Central memory CD8-positive, alpha-beta T cell (primary cell): Measurements from ENCODE around the gene MORN5.
A peak's percentile ranks its signal among the peaks of the same experiment; 100 is the strongest.

Source experiments
- ATAC-seq: fragments of 150-1000 bp; cut with Tn5 transposase; replicated peaks from 2 replicates; pipeline ENCODE4 v1.10.0; 2022; ENCODE audit warnings: mild to moderate bottlenecking, moderate FRiP score, moderate number of reproducible peaks; ENCODE audit not compliant: poor library complexity, severe bottlenecking; ENCODE audit errors: extremely low read depth
- DNase-seq, 2 donors: peaks; one replicate each; pipeline ENCODE4 v3.0.0; 2021; ENCODE audit warnings: low spot score in 2 of 2
- H3K27ac Mint-ChIP-seq: one replicate; pipeline ENCODE4 v1.8.0; 2022; ENCODE audit warnings: low read depth, mild to moderate bottlenecking, moderate library complexity, mixed read lengths
- H3K27me3 Mint-ChIP-seq: one replicate; pipeline ENCODE4 v1.8.0; 2022; ENCODE audit warnings: mixed read lengths
- H3K36me3 Mint-ChIP-seq: one replicate; pipeline ENCODE4 v1.8.0; 2022; ENCODE audit warnings: mild to moderate bottlenecking, moderate library complexity, mixed read lengths; ENCODE audit not compliant: insufficient read depth
- H3K4me1 Mint-ChIP-seq: one replicate; pipeline ENCODE4 v1.8.0; 2022; ENCODE audit warnings: mixed read lengths
- H3K4me3 Mint-ChIP-seq: one replicate; pipeline ENCODE4 v1.8.0; 2022; ENCODE audit warnings: mild to moderate bottlenecking, moderate library complexity, mixed read lengths
- H3K9me3 Mint-ChIP-seq: one replicate; pipeline ENCODE4 v1.8.0; 2022; ENCODE audit warnings: mixed read lengths

The MORN5 gene

DNA sequence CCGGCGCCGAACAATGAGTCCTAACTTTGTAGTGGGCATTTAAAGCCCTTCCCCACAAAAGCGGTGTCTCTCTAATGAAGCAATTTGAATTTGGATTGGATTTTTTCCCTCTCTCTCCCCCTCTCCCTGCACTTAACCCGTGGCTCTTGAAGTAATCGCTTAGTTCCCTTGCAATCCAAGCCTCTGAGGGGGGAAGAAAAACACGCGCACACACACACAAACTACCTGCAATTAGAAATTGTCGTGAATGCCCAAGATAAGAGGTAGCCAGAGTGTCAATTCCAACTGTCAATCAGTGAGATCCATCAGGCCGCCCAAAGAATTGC lies 67.8 kb downstream of the MORN5 start:
- peaks cover 42% of the 10 kb centered on the region for H3K27me3 Mint-ChIP-seq
- DNase-seq (no peak), ATAC-seq (no peak)
- no peaks in the 10 kb centered on the region for H3K36me3 Mint-ChIP-seq
- no peak overlapping the region for H3K27ac Mint-ChIP-seq
- H3K9me3 Mint-ChIP-seq: no peaks in the 10 kb centered on the region
- peaks cover 5% of the 10 kb centered on the region for H3K4me1 Mint-ChIP-seq
- no peak overlapping the region for H3K4me3 Mint-ChIP-seq

- Mint-ChIP-seq H3K36me3 (no peaks in the 10 kb centered on the region), H3K4me1 (no peaks in the 10 kb centered on the region), H3K9me3 (no peaks in the 10 kb centered on the region), H3K27ac (no peak overlapping the region), H3K27me3 (peaks cover 36% of the 10 kb centered on the region), H3K4me3 (peak overlapping the region; percentile 28)
- peak in 1 of 2 donors; percentile 0 for DNase-seq
- no peak for ATAC-seq
Measured at GRCh38 chr9:122228191-122228567, 68.5 kb downstream of the MORN5 start.

DNA sequence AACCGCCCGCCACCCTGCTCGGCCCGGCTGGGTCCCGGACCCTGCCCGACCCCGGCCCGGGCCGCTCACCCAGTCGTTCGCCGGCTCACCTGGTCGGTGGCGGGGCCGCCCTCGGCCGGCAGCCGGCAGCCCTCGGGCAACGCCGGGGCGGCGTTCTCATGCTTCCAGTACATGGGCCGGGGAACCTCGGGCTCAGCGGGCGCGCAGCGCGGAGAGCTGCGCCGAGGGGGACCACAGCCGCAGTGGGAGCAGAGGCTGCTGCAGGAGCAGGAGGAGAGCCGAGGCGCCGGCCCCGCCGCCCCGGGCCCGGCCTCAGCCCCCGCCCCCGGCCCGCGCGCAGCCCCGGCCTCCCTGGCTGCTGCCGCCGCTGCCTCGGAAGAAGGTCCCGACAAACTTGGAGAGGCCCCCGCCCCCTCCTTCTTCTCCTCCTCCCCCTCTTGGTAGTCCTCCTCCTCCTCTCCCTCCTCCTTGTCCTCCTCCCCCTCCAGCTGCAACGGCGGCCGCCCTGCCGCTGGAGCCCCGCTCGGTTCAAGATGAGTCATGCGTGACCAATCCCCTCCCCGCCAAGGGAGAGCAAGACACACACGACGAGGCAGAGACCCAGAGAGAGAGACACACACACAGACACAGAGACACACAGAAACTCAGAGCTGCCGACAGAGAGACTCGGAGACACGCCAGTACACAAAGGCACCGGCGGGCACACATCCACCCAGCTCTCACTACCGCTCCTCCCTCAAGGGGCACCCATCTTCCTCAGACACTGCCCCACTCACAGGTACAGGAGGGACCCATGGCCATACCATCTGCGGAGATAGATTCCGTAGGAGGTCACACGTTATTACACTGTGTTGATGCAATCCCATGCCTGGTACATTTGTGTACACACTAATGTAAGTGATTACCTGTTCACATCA lies 69.1 kb downstream of the MORN5 start, which contains the start of gene LHX6:
Gene LHX6 (minus strand): TSS at position 390 of the 917 bp plus-strand sequence. CDS start 217 bp downstream, at position 173.
- H3K36me3 Mint-ChIP-seq: no peaks in the 10 kb centered on the region
- no peaks in the 10 kb centered on the region for H3K4me1 Mint-ChIP-seq
- no peak within 1 kb of the TSS for H3K27ac Mint-ChIP-seq
- ATAC-seq: no peak
- H3K4me3 Mint-ChIP-seq: peak within 1 kb of the TSS; percentile 28
- DNase-seq: peak in 1 of 2 donors; percentile 10
- H3K9me3 Mint-ChIP-seq: no peaks in the 10 kb centered on the region
- peaks cover 30% of the 10 kb centered on the region for H3K27me3 Mint-ChIP-seq

DNA sequence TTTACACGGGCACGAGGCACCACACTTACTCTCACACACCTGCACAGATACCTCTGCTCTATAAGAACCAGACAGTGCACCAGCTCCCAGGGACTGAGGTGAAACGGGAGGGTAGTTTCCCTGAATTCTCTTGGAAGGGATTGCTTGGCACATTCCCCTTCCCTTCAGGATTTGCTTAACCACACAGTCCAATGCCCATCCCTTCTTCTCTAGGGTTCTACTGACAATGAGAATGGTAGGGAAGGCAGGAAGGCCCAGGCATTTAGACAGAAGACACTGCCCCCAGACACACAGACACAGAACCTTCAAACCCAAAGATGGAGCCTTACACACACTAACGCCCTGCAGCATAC lies 69.8 kb downstream of the MORN5 start:
- DNase-seq (peak in 1 of 2 donors; percentile 3), ATAC-seq (no peak)
- no peaks in the 10 kb centered on the region for H3K9me3 Mint-ChIP-seq
- H3K4me1 Mint-ChIP-seq: no peaks in the 10 kb centered on the region
- H3K36me3 Mint-ChIP-seq: no peaks in the 10 kb centered on the region
- H3K27me3 Mint-ChIP-seq: peaks cover 23% of the 10 kb centered on the region
- H3K4me3 Mint-ChIP-seq: no peak overlapping the region
- no peak overlapping the region for H3K27ac Mint-ChIP-seq

DNA sequence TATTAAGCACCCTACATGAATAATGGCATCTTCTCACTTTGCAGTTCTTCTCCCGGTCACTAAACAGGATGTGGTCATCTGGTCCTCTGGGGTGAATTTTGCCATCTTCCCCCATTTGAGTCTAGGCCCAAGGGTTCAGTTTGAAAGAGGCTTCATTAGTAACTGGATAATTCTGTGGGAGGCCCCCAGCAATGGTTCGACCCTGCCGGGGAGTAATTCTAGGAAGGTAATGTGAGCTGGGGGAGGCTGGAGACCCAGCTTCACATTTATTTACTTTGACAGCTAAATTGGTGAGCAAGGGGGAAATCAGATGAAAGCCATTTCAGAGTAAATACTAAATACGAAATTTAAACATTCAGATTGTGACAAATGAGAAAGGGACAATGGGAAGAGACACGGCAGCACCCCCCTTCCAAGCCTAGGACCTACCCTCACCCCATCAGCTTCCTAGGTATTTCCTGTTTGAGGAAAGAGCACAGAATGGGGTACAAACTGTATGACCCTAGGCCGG lies 73.1 kb downstream of the MORN5 start:
- Mint-ChIP-seq H3K4me1 (no peaks in the 10 kb centered on the region), H3K9me3 (no peaks in the 10 kb centered on the region), H3K27ac (no peak overlapping the region), H3K36me3 (no peaks in the 10 kb centered on the region), H3K27me3 (no peaks in the 10 kb centered on the region), H3K4me3 (no peak overlapping the region)
- DNase-seq (no peak), ATAC-seq (no peak)

- no peak overlapping the region for H3K4me3 Mint-ChIP-seq
- H3K27me3 Mint-ChIP-seq: no peaks in the 10 kb centered on the region
- ATAC-seq (no peak), DNase-seq (no peak)
- no peak overlapping the region for H3K27ac Mint-ChIP-seq
- no peaks in the 10 kb centered on the region for H3K4me1 Mint-ChIP-seq
- peaks cover 5% of the 10 kb centered on the region for H3K36me3 Mint-ChIP-seq
- H3K9me3 Mint-ChIP-seq: no peaks in the 10 kb centered on the region
Measured at GRCh38 chr9:122234022-122234748, 74.5 kb downstream of the MORN5 start.

- H3K4me1 Mint-ChIP-seq: no peaks in the 10 kb centered on the region
- no peak for DNase-seq
- H3K4me3 Mint-ChIP-seq: no peak overlapping the region
- no peaks in the 10 kb centered on the region for H3K27me3 Mint-ChIP-seq
- H3K36me3 Mint-ChIP-seq: peaks cover 14% of the 10 kb centered on the region
- no peak for ATAC-seq
- H3K9me3 Mint-ChIP-seq: no peaks in the 10 kb centered on the region
- no peak overlapping the region for H3K27ac Mint-ChIP-seq
Measured at GRCh38 chr9:122236681-122237080, 77.0 kb downstream of the MORN5 start.

DNA sequence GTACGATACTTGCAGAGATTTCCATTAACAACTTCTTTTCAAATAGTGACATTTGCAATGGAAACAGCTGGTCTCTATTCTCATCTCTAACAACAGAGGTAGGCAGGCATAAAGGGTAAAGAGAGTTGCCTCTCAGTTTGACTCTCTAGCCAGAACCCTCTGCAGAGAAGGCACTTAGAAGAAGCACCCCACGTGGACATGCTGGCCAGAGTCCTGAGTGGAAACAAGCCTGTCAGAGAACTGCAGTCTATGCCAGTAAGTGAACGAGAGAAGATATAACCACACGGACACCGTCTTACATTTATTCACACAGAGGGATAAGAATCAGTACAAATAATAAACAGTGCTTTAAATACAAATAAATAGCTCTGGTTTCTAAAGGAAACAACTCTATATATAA lies 80.0 kb downstream of the MORN5 start:
- Mint-ChIP-seq H3K4me1 (no peaks in the 10 kb centered on the region), H3K4me3 (no peak overlapping the region), H3K9me3 (no peaks in the 10 kb centered on the region), H3K27ac (no peak overlapping the region), H3K36me3 (peaks cover 34% of the 10 kb centered on the region), H3K27me3 (no peaks in the 10 kb centered on the region)
- DNase-seq (no peak), ATAC-seq (no peak)

DNA sequence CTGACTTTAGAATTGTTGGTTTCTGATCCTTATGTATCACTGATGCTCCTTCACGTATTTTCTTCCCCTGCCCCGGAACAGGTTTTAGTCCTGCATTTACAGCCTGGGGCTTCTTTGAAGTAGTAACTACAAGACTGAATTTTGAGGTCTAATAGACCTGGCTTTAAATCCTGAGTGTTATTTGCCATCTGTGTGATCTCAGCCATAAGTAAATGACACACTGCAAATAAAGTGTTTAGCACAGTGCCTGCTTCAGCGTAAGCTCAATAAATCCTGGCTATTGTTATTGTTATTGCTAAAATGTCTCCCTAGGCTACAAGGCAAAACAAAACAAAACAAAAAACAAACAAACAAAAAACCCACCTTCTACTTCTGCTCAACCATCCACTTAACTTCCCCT lies 84.6 kb downstream of the MORN5 start:
- H3K27ac Mint-ChIP-seq: no peak overlapping the region

GRCh38 chr9:122246666-122247065 lies 87.0 kb downstream of the MORN5 start:
- Mint-ChIP-seq H3K9me3 (no peaks in the 10 kb centered on the region), H3K4me3 (no peak overlapping the region), H3K36me3 (peaks cover 64% of the 10 kb centered on the region), H3K27me3 (no peaks in the 10 kb centered on the region), H3K4me1 (no peaks in the 10 kb centered on the region), H3K27ac (no peak overlapping the region)
- DNase-seq: no peak
- no peak for ATAC-seq

More for the DNA sequence above, 84.6 kb downstream of the MORN5 start:
- Mint-ChIP-seq H3K36me3 (peaks cover 55% of the 10 kb centered on the region), H3K27me3 (no peaks in the 10 kb centered on the region), H3K4me1 (no peaks in the 10 kb centered on the region), H3K9me3 (no peaks in the 10 kb centered on the region), H3K4me3 (no peak overlapping the region)
- no peak for DNase-seq
- no peak for ATAC-seq

GRCh38 chr9:122248448-122248865 lies 88.7 kb downstream of the MORN5 start:
- peaks cover 12% of the 10 kb centered on the region for H3K4me1 Mint-ChIP-seq
- peaks cover 57% of the 10 kb centered on the region for H3K36me3 Mint-ChIP-seq
- no peak for ATAC-seq
- no peak overlapping the region for H3K27ac Mint-ChIP-seq
- H3K27me3 Mint-ChIP-seq: no peaks in the 10 kb centered on the region
- no peak overlapping the region for H3K4me3 Mint-ChIP-seq
- no peaks in the 10 kb centered on the region for H3K9me3 Mint-ChIP-seq
- DNase-seq: no peak
